Right hindlimb (tissue), 1 donor: ENCODE results near the gene SIL1.
"Not testable (repeated sequence)": the region's sequence is repeated elsewhere in the genome, so short reads cannot be mapped to it uniquely, and the experiment has no call there.

Experiments
- DNase-seq: peaks from one replicate; pipeline ENCODE4 v3.0.0-alpha.2; 2018

The SIL1 gene

DNA sequence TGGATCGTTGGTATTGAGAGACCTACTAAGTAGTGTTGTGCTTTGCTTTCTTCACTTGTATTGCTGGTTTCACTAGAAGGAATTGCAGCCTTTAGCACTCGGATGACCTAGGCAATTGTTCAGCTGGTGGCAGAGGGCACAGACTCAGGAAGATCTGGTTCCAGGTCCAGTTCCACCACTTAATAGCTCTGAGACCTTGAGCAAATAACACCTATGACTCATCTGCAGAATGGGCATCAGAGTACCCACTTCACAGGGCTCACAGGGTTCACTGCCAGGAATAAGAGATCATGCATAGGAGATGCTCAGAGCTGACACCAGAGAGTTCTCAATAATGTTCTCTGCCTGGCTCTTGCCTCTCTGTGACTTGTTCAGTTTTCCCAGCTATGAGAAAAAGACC lies 133.6 kb downstream of the SIL1 start:
- no peak for DNase-seq

DNA sequence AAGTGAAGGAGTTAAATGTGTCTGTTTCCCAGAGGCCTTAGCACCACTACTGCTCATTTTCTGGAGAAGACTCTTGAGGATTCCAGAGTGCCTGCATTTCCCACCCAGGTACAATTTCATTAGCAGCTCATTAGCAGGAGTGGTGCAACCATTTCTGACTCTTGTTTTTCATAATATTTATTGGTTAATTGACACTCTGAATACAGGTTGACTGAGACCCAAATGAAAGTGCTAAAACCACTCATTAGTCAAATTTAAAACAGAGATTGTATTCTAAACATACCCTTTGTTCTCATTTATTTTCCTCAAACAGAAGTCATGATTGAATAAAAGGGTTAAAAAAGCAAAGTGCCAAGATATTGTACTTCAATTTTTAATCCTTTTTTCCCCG lies 134.5 kb downstream of the SIL1 start:
- DNase-seq: no peak

DNA sequence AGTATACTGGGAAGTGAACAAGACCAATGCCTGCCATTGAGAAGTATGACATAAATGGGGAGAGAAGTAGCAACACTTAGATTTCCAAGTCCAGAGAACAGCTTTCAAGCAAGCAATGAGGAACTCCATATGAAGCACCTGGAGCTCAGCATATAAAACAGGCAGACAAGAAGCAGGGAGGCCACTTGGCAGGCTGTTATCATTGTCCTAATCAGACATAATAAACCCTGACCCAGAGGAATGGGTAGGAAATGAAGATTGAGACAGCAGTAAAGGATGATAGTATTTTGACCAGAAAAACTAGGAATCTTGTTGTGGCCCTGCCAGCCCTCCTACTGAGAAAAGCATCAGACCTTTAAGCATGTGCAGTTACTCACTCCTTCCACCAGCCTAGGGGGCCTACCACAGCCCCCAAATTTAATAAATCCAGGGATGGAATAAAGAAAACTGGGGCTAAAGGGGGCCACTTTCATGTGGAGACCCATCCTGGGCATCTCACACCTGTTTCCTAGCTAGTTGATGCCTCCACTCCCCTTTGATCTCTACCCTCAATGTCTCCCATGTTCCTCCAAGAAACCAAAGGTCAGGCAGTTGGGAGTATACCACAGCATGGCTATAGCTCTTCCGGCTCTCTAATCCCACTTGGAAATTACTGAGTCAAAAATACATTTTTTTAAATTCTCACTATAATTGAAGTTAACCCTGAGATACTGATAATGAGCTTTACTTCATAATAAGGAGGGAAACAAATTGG lies 135.1 kb downstream of the SIL1 start:
- no peak for DNase-seq

DNA sequence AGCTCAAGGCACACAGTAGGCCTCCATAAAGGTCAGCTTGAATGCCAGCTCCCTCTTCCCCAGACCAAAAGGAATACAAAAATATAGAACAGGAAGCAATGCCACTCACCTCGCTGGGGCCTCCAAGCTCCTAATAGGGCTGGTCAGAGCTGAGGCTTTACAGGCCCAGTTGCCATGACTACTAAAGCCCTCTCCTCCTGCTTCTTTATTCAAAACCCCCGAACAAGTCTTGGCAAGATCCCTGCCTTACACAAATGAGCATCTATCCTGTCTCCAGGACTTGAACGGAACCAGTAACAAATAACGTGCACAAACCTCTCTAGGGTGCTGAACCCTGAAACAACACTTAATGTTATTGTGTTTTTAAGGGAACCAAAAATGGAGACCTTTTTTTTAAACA lies 136.3 kb downstream of the SIL1 start:
- no peak for DNase-seq

DNA sequence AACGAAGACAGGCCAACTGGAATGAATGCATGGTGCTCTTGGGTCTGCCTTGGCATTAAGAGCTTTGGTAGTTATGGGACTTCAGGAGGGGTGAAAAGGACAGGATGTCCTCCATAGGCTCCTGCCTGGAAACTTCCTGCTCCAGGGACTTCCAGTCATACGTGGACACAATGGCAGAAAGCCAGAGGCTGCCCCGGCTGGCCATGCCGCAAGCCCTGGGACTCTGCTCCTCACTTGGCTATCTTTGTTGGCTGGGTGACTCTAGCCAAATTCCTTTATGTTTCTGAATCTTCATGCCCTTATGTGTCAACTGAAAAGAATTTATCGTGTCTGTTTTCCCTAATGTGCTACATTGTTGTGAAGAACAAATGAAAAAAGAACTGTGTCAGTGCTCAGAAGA lies 136.9 kb downstream of the SIL1 start:
- peak; percentile 41 for DNase-seq

DNA sequence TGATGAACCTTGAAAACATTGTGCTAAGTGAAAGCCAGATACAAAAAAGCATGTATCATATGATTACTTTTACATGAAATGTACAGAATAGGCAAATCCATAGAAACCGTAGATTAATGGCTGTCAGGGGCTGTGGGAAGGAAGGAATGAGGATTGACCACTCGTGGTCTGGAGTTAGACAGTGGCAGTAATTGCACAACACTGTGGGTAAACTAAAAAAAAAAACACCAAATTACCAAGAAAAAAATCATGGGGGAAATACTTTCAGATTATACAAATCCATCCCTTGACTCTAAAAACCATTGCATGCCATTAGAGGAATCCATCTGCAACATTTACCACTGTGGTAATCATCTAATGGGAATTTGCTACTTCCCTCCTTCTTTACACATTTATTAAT lies 140.0 kb downstream of the SIL1 start:
- no peak for DNase-seq

DNA sequence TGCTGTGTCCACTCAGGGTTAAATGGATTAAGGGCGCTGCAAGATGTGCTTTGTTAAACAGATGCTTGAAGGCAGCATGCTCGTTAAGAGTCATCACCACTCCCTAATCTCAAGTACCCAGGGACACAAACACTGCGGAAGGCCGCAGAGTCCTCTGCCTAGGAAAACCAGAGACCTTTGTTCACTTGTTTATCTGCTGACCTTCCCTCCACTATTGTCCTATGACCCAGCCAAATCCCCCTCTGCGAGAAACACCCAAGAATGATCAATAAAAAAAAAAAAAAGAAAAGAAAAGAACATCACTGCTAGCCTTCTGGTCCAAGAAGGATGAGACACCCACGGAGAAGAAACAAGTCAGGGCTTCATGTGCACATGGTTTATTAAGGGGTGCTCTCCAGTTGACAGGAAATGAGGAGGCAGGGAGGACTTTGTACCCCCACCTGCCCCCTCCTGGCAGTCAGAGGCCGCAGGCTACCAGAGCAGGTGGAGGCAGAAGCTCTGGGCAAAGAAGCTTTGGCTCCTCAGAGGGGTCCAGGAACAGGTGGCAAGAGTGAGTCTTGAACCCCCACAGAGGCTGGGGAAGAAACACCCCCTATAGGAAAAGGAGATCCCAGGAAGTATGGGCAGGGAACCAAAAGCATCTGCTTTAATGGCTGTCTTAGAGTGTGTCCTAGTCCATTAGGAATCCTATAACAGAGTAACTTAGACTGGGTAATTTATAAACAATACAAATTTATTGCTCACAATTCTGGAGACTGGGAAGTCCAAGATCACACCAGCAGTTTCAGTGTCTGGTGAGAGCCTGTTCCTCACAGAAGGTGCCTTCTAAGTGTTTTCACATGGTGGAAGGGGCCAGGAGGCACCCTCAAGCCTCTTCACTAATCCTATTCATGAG lies 140.9 kb downstream of the SIL1 start:
- not testable (repeated sequence) for DNase-seq

DNA sequence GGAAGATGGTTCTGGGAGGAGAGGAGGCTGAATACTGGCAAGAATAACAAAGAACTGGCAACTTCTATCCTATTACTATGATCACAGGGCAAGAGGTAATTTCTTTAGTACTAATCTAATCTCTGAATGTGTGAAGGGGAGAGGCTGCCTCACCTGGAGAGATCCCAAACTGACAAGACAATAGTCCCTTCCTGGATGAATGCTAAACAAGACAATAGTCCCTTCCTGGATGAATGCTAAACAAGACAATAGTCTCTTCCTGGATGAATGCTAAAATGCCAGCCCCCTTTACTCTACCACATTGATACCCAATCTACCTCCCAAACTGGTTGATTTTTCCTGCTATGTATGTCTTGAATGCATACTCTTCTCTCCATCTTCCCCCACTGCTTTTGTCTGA lies 145.2 kb downstream of the SIL1 start:
- no peak for DNase-seq

DNA sequence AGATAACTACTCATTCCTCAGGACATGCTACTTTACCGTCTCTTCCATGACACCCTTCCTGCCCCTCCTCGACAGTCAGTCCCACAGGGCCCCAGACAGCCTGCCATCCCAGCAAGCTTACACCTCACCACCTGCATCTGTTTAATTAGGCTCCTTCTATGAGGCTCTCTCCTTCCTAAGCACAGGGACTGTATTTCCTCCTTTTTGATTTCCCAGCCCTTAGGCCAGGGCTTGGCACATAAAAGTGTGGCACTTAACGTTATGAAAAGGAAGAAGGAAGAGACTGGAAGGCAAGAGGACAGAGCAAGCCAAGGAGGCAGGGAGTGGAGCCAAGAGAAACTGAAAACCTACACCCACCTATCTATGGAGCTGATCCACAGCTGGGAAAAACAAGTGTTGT lies 146.8 kb downstream of the SIL1 start:
- no peak for DNase-seq

DNA sequence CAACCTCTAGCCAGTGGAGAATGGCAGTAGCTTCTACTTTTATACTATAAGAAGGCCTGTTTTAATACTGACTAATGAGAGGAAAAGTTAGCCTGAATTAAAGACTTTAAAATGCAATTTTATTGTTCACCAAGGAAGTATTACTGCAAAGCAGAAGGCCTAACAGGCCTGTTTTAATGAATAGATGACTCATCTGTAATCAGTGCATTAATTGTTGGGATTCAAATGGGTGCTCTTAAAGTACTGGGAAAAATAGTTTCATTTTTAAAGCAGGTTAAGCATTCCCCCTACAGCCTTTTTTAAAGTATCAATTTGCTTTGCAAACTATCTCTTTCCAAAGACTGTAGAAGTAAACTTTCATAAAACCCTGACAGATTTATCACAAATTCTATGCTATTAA lies 147.7 kb downstream of the SIL1 start:
- no peak for DNase-seq

DNA sequence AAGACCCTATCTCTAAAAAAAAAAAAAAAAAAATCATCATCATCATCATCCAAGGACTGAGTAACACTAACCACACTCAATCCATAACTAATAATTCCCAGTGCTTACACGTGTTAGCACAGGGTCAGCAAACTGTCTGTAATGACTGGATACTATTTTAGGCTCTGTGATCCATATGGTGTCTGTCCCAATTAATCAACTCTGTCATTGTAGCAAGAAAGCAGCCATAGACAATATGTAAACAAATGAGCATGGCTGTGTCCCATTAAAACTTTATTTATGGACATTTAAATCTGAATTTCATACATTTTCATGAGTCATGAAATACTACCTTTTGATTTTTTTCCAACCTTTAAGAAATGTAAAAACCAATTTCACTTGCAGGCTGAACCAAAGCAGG lies 148.4 kb downstream of the SIL1 start:
- no peak for DNase-seq

DNA sequence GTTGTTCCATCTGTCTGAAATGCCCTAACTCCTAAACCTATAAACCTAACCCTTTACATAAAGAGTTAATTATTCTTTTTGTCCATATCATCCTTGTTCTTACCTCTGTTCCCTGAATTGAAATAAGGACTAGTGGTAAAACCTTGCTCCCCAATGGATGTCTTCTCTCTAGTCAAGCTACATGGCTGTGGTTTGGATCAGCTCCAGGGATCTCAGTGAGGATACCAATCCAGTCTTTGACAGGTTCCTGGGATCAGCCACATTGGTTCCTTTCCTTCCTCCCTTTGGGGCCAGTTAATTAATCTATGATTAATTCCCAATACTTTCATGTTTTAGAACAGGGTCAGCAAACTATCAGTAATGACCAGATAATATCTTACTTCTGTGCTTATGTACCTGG lies 151.6 kb downstream of the SIL1 start:
- DNase-seq: no peak

DNA sequence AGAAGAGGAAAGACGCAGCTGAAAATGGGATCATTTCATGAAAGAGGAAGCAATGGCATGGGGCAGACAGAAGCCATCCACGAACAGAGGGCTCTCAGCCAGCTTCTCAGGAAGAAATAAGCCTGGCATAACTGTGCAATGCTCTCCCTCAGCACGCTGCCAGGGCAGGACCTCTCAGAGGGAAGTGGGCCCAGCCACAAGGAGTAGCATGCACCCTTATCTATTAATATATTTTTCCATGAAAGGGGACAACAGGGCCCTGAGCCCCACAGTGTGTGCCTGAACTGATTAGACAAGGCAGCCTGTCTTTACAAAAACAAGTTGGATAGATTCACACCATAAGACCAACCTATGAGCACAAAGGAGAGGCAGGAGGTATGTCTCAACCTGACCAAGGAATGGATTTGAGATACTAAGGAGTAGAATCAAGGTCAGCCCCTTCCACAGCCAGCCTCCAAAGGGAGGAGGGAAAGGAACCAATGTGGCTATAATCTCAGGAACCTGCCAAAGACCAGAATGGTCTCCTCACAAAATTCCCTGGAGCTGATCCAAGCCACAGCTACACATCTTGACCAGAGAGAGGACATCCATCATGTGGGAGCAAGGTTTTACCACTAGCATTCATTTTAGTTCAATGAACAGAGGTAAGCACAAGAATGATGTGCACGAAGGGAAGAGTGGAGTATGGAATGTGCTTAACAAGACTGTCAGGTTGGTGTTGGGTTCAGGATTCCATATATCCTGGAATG lies 154.8 kb downstream of the SIL1 start:
- DNase-seq: no peak

DNA sequence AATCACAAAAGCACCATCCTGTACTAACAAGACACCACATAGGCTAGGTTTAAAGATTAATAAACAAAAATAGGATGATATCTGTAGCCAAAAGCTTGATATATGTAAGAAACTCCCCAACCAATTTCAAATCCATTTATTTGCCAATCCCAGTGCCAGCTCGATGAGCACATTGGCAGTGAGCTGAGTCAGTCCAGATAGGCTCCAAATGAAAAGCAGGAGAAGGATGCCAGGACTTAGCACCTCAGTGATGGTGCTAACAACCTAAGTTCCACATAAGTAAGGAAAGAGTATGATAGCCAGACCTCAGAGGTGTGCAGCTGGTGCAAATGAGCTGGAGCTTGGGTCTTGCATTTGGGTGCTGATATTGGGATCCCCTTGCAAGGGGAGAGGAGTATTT lies 158.1 kb downstream of the SIL1 start:
- no peak for DNase-seq

DNA sequence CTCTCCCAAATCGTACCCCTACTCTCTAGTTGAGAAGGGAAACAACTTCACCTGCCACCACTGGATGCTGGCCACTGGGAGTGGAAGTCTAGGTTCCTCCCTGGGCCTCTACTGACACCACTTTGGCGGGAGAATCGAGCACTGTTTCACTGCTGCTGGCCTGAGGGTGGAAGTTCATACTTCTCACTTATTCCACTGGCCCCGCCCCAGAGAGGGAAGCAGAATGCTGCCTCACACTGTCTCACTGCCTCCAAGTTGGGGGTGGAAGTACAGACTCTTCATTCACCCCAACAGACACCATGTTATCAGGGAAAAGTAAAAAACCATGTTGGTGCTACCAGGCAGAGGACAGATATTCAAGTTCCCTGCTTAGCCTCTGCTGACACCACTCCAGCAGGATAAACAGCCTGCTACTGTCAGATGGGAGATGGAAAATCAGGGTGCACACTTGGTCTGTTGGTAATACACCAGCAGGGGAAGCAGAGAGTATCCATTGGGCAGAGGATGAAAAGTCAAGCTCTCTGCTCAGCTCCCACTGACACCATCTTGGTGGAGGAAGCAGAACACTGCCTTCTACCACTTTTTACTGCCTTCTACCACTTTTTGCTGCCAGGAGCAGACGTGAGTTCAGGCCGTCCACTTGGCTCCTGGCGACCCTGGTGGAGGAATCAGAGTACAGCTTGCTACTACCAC lies 159.4 kb downstream of the SIL1 start:
- DNase-seq: no peak

DNA sequence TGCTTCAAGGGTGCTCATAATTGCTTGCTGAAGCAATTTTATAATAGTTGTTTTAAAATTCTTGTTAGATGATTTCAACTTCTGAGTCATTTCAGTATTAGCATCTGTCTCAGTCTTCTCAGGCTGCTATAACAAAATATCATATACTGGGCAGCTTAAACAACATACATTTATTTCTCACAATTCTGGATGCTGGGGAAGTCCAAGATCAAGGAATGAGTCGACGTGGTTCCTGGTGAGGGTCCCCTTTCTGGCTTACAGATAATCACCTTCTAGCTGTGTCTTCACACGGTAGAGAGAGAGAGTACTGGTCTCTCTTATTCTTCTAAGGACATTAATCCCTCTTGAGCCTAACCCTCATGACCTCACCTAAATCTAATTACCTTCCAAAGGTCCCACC lies 160.4 kb downstream of the SIL1 start:
- no peak for DNase-seq

DNA sequence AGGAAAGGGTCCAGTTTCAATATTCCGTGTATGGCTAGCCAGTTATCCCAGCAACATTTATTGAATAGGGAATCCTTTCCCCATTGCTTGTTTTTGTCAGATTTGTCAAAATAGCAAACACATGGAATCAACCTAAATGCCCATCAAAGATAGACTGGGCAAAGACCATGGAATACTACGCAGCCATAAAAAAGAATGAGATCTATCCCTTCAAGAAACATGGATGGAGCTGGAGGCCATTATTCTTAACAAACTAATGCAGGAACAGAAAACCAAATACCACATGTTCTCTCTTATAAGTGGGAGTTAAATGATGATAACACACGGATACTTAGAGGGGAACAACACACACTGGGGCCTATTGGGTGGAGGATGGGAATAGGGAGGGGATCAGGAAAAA lies 161.8 kb downstream of the SIL1 start:
- not testable (repeated sequence) for DNase-seq

DNA sequence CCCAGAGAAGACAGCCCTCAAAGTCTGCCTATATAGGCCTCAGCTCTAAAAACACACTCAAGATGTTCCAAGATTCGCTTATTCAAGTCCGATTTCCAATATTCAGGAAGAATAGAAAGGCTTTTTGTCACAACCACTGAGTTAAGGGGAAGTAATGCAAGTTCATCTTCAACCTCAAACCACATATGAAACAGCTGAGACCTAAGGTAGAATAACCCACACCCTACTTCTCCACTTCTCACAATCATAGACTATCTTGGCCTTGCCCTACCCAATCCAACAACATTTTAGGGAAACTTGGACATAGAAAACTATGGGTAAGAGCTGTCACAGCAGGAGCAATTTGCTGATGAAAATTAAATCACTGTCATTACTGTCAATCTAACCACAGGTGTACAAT lies 171.0 kb downstream of the SIL1 start:
- DNase-seq: no peak

DNA sequence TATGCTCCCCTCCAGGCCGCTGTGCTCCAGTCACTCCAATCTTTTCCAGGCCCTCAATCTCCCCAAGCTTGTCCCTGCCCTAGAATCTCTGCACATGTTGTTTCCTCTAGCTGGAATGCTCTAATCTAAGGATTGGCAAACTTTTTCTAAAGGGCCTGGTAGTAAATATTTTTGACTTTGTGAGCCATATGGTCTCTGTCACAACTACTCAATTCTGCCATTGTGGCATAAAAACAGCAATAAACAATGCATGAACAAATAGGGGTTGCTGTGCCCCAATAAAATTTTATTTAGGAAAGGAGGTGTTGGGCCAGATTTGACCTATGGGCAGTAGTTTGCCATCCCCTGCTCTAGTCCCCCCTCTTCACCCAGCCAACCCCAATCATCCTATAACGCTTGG lies 172.5 kb downstream of the SIL1 start:
- no peak for DNase-seq

DNA sequence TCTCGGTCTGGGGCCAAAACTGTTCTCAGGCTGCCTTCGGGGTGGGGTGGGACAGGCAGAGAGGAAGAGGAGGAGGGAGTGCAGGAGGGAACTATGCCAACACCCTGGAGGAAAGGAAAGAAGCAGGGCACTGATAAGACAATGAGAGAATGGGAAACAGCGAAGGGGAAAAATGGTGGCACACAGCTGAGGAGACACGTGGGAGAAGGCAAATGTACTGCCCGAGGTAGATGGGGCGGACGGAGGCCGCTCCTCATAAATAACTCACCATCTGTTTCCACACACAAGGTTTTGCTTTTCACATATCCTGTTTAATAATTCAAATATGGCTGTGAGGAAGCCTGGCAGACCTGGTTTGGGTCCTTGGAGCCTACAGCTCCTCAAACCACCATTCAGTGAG lies 174.9 kb downstream of the SIL1 start:
- DNase-seq: no peak

DNA sequence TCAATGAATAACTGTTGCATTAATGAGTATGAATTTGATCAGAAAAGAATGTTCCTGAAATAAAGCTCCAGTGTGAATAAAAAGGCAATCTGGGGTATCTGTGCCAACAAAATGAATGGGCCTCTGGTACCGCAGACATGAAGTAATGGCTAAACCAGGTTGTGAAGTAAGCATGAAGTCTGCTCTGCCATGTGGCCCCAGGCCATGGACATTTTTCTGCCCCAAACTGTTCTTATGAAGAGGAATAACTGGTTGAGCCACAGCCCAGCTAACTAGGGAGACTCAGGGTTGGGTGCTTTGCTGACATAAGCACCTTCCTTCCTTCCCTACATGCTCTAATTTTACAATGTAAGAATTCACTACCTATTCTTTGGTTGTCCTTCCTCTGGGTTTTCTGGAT lies 175.6 kb downstream of the SIL1 start:
- DNase-seq: peak; percentile 55

DNA sequence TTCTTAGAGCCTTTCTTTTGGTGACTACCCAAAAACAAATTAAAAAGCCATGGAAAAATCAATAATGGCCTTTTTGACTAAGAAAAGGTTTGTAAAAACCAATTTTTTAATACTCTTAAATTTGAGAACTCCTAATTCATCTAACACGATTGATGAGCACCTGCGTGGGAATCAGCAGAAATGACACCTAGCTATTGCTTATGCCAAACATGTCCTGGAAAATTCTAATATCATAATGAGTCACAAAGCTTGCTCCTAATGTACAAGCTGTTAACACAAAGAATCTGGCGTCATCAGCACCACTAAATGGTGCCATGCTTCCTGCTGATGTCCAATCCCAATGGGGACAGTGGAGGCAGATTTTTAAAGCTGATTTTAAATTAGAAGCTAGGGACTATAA lies 176.8 kb downstream of the SIL1 start:
- no peak for DNase-seq

DNA sequence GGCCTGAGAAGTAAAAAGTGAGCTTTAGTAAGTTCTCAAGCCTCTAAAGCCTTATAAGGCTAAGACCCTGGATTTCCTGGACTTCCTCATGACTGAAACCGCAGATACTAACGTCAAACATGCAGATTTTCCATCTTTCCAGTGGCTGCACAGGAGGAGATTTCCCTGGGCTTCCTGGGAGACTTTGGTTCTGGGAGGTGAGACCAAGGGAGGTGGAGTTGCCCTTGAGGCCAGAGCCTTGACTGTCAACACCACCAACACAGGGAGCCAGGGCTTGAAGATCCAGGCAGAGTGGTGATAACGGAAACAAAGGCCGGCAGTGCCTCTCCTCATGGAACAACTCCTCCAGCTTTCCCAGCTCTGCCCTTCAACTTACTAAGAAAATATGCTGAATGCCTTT lies 178.3 kb downstream of the SIL1 start:
- DNase-seq: no peak
